Keratinocyte (primary cell): ENCODE measurements around the gene MFSD11. TPM values are rescaled to one million over a fixed set of nuclear protein-coding genes. Genes with fewer than 3 reads are reported as not detected.
"Not testable (repeated sequence)": the region's sequence is repeated elsewhere in the genome, so short reads cannot be mapped to it uniquely, and the experiment has no call there.

ENCODE experiments used
- DNase-seq: peaks from one replicate; pipeline ENCODE4 v3.0.0-alpha.2; 2011; ENCODE audit warnings: low read depth, missing footprints, low spot score
- FAIRE-seq: peaks from 2 replicates; lab custom pipeline; 2011; peaks lifted over from hg19 to GRCh38; lab: Jason Lieb, UNC
- H2AFZ ChIP-seq: 2 replicates; pipeline ENCODE4 v1.6.0; 2012; ENCODE audit warnings: low read length, control low read depth, inconsistent platforms; ENCODE audit not compliant: control insufficient read depth
- H3K27ac ChIP-seq: 2 replicates; pipeline ENCODE4 v1.5.1; 2011; ENCODE audit warnings: low read length; ENCODE audit not compliant: control insufficient read depth, insufficient read depth
- H3K27me3 ChIP-seq: 3 replicates; pipeline ENCODE4 v1.6.0; 2011; ENCODE audit warnings: low read length; ENCODE audit not compliant: control insufficient read depth, insufficient read depth; ENCODE audit errors: extremely low read depth
- H3K36me3 ChIP-seq, 2 experiments: 2 replicates in 1 of 2; 3 replicates in 1 of 2; pipeline ENCODE4 v1.5.1; 2011; ENCODE audit warnings: low read length in 2 of 2, mild to moderate bottlenecking in 1 of 2; ENCODE audit not compliant: control insufficient read depth in 2 of 2, insufficient read depth in 2 of 2; ENCODE audit errors: extremely low read depth in 1 of 2
- H3K4me1 ChIP-seq: 3 replicates; pipeline ENCODE4 v1.5.1; 2011; ENCODE audit warnings: low read length; ENCODE audit not compliant: control insufficient read depth, insufficient read depth; ENCODE audit errors: extremely low read depth
- H3K4me2 ChIP-seq: 3 replicates; pipeline ENCODE4 v1.6.0; 2011; ENCODE audit warnings: low read depth, low read length; ENCODE audit not compliant: control insufficient read depth, insufficient read depth; ENCODE audit errors: extremely low read depth
- H3K4me3 ChIP-seq, 3 experiments: fragments of 200-600 bp in 1 of 3; sonication (generic) in 1 of 3; 2 replicates in 2 of 3; 3 replicates in 1 of 3; pipeline ENCODE4 v1.5.1; 2011 to 2016; ENCODE audit warnings: low read length in 3 of 3, mild to moderate bottlenecking in 3 of 3, control low read depth in 2 of 3, inconsistent platforms in 1 of 3, low read depth in 1 of 3, mixed read lengths in 1 of 3, mixed run types in 1 of 3, moderate library complexity in 1 of 3; ENCODE audit not compliant: control insufficient read depth in 2 of 3, insufficient read depth in 2 of 3; ENCODE audit errors: extremely low read depth in 1 of 3
- H3K79me2 ChIP-seq: 2 replicates; pipeline ENCODE4 v1.6.0; 2012; ENCODE audit warnings: low read length; ENCODE audit not compliant: control insufficient read depth, insufficient read depth
- H3K9ac ChIP-seq: 3 replicates; pipeline ENCODE4 v1.6.0; 2011; ENCODE audit warnings: low read length; ENCODE audit not compliant: control insufficient read depth, insufficient read depth; ENCODE audit errors: extremely low read depth
- H3K9me1 ChIP-seq: 3 replicates; pipeline ENCODE4 v1.6.0; 2011; ENCODE audit warnings: low read length; ENCODE audit not compliant: control insufficient read depth, insufficient read depth; ENCODE audit errors: extremely low read depth
- H3K9me3 ChIP-seq: 2 replicates; pipeline ENCODE4 v1.5.1; 2012; ENCODE audit warnings: low read depth, low read length; ENCODE audit not compliant: control insufficient read depth
- H4K20me1 ChIP-seq: 3 replicates; pipeline ENCODE4 v1.6.0; 2011; ENCODE audit warnings: low read length; ENCODE audit not compliant: control insufficient read depth, insufficient read depth; ENCODE audit errors: extremely low read depth
- EZH2 ChIP-seq: IDR thresholded peaks from one replicate; pipeline ENCODE4 v1.6.1; 2012; ENCODE audit warnings: inconsistent platforms, mild to moderate bottlenecking, low read length, moderate library complexity
- dilution Hi-C: fragments of 300-500 bp; cut with MboI; formaldehyde crosslinking; loops from one replicate; pipeline ENCODE4 v1.7.0; 2020; ENCODE audit warnings: low sequenced_read_pairs; ENCODE audit not compliant: extremely low pct_ligation_motif_present
- polyA plus RNA-seq, 5 experiments: library from polyadenylated mRNA; depleted of rRNA in 3 of 5; stranded (reverse) in 3 of 5; stranded (forward) in 1 of 5; unstranded in 1 of 5; fragments of >200 nt; gene quantifications; 1 replicate in 1 of 5; 2 replicates in 3 of 5; 3 replicates in 1 of 5; pipeline versions ENCODE4 v1.2.1 to v1.2.3, GENCODE V29; 2011 to 2012; ENCODE audit warnings: missing spikeins in 2 of 5, low read depth in 1 of 5, low replicate concordance in 1 of 5
- TF ChIP-seq, protein P1 (sequence below), 3 experiments: IDR thresholded peaks in 1 of 3; conservative IDR thresholded peaks in 1 of 3; optimal IDR thresholded peaks in 1 of 3; 2 replicates in 2 of 3; 3 replicates in 1 of 3; pipeline versions ENCODE3 to v1.5.1; 2011; ENCODE audit warnings: low read length in 3 of 3, mild to moderate bottlenecking in 3 of 3, moderate library complexity in 2 of 3, control low read depth in 1 of 3, inconsistent platforms in 1 of 3; ENCODE audit not compliant: insufficient read depth in 2 of 3; ENCODE audit errors: extremely low read depth in 1 of 3

MFSD11 gene
- polyA plus RNA-seq, 1 donor (not counting 4 experiments of a cell fraction or from before 2014, with no cell fraction given): 14.6 TPM

DNA sequence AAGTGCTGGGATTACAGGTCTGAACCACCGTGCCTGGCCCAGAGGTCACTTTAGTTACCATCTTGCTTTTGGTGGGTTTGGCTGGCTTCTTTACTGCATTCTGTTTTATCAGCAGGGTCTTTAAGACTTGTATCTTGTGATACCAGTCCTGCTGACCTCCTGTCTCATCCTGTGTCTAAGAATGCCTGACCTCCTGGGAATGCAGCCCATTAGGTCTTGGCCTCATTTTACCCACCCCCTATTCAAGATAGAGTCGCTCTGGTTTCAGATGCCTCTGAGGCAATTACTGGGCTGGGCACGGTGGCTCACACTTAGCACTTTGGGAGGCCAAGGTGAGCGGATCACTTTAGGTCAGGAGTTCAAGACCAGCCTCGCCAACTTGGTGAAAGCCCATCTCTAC, 63.8 kb downstream of the MFSD11 start:
- Histone ChIP-seq H4K20me1 (no peaks in the 10 kb centered on the region), H3K4me2 (no peak overlapping the region), H3K27ac (no peak overlapping the region), H3K9me3 (no peaks in the 10 kb centered on the region), H3K9ac (no peak overlapping the region), H3K36me3 (no peaks in the 10 kb centered on the region), H3K4me1 (peaks cover 3% of the 10 kb centered on the region), H3K79me2 (no peaks in the 10 kb centered on the region), H2AFZ (no peak overlapping the region), H3K4me3 (no peak overlapping the region), H3K9me1 (no peaks in the 10 kb centered on the region), H3K27me3 (no peaks in the 10 kb centered on the region)
- DNase-seq (no peak), FAIRE-seq (no peak)
- TF ChIP-seq EZH2: no peak
- TF ChIP-seq, protein P1, sequence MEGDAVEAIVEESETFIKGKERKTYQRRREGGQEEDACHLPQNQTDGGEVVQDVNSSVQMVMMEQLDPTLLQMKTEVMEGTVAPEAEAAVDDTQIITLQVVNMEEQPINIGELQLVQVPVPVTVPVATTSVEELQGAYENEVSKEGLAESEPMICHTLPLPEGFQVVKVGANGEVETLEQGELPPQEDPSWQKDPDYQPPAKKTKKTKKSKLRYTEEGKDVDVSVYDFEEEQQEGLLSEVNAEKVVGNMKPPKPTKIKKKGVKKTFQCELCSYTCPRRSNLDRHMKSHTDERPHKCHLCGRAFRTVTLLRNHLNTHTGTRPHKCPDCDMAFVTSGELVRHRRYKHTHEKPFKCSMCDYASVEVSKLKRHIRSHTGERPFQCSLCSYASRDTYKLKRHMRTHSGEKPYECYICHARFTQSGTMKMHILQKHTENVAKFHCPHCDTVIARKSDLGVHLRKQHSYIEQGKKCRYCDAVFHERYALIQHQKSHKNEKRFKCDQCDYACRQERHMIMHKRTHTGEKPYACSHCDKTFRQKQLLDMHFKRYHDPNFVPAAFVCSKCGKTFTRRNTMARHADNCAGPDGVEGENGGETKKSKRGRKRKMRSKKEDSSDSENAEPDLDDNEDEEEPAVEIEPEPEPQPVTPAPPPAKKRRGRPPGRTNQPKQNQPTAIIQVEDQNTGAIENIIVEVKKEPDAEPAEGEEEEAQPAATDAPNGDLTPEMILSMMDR (optimal IDR thresholded peaks at IDR 0.05 in 1 of 3, IDR thresholded peaks at IDR 0.05 in 1 of 3, conservative IDR thresholded peaks at IDR 0.05 in 1 of 3; ENCODE audit: extremely low read depth in 1 of 3, insufficient read depth in 2 of 3, low read length in 3 of 3): no peak
- dilution Hi-C loops: no loop called here

DNA sequence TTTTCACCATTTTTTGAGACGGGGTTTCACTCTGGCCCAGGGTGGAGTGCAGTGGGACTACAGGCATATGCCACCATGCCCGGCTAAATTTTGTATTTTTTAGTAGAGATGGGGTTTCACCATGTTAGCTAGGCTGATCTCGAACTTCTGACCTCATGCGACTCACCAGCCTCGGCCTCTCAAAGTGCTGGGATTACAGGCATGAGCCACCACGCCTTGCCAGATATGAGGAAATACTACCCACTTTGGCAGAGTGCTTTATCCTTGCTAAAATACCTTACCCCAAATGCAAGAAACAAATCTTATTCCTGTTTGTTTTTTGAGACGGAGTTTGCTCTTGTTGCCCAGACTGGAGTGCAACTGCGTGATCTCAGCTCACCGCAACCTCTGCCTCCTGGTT, 67.4 kb downstream of the MFSD11 start:
- TF ChIP-seq EZH2: no peak
- TF ChIP-seq, protein P1 (optimal IDR thresholded peaks at IDR 0.05 in 1 of 3, IDR thresholded peaks at IDR 0.05 in 1 of 3, conservative IDR thresholded peaks at IDR 0.05 in 1 of 3; ENCODE audit: extremely low read depth in 1 of 3, insufficient read depth in 2 of 3, low read length in 3 of 3): no peak
- Histone ChIP-seq H3K4me3 (no peak overlapping the region), H3K9me3 (no peaks in the 10 kb centered on the region), H3K27me3 (no peaks in the 10 kb centered on the region), H4K20me1 (no peaks in the 10 kb centered on the region), H3K27ac (no peak overlapping the region), H3K79me2 (no peaks in the 10 kb centered on the region), H3K9me1 (no peaks in the 10 kb centered on the region), H3K9ac (no peak overlapping the region), H3K36me3 (no peaks in the 10 kb centered on the region), H3K4me2 (no peak overlapping the region), H3K4me1 (no peaks in the 10 kb centered on the region), H2AFZ (no peak overlapping the region)
- FAIRE-seq: no peak
- dilution Hi-C loops: no loop called here
- no peak for DNase-seq

DNA sequence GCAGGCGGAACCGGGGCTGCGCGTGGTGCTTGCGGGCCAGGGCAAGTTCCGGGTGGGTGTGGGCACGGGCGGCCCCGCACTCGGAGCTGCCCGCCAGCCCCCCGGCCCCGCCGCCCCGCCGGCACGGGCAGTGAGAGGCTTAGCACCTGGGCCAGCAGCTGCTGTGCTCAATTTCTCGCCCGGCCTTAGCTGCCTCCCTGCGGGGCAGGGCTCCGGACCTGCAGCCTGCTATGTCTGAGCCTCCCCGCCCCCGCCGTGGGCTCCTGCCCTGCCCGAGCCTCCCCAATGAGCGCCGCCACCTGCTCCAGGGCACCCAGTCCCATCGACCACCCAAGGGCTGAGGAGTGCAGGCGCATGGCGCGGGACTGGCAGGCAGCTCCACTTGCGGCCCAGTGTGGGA, 68.2 kb downstream of the MFSD11 start:
- H3K9me1 ChIP-seq, dilution Hi-C loops, H3K36me3 ChIP-seq, DNase-seq, H4K20me1 ChIP-seq, H3K9me3 ChIP-seq, H3K79me2 ChIP-seq, H3K27ac ChIP-seq, H3K4me1 ChIP-seq, H3K27me3 ChIP-seq, FAIRE-seq, H3K4me3 ChIP-seq, H2AFZ ChIP-seq, H3K9ac ChIP-seq, H3K4me2 ChIP-seq: not testable (repeated sequence)

DNA sequence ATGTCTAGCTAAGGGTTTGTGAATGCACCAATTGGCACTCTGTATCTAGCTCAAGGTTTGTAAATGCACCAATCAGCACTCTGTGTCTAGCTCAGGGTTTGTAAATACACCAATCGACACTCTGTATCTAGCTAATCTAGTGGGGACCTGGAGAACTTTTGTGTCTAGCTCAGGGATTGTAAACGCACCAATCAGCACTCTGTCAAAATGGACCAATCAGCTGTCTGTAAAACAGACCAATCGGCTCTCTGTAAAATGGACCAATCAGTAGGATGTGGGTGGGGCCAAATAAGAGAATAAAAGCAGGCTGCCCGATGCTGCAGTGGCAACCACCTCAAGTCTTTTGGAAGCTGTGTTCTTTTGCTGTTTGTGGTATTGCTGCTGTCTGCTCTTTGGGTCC, 68.8 kb downstream of the MFSD11 start:
- H3K36me3 ChIP-seq, H3K4me3 ChIP-seq, DNase-seq, dilution Hi-C loops, H3K4me2 ChIP-seq, H3K9ac ChIP-seq, H3K27ac ChIP-seq, H4K20me1 ChIP-seq, H3K9me3 ChIP-seq, H3K4me1 ChIP-seq, H2AFZ ChIP-seq, FAIRE-seq, H3K27me3 ChIP-seq, H3K9me1 ChIP-seq, H3K79me2 ChIP-seq: not testable (repeated sequence)
